Urinary bladder (tissue), 4 donors: ENCODE data around the gene TPSD1. TPM values are rescaled to one million over a fixed set of nuclear protein-coding genes. Genes with fewer than 3 reads are reported as not detected.
"Not testable (repeated sequence)": the region's sequence is repeated elsewhere in the genome, so short reads cannot be mapped to it uniquely, and the experiment has no call there.

Experiments used
- DNase-seq: peaks from one replicate; pipeline ENCODE4 v3.0.0-alpha.2; 2015; ENCODE audit errors: extremely low spot score
- H3K27ac ChIP-seq: one replicate; pipeline ENCODE4 v1.5.1; 2013; ENCODE audit warnings: low read depth, mild to moderate bottlenecking, moderate library complexity
- H3K36me3 ChIP-seq: one replicate; pipeline ENCODE4 v1.6.1; 2013; ENCODE audit warnings: mild to moderate bottlenecking, moderate library complexity; ENCODE audit not compliant: insufficient read depth
- H3K4me1 ChIP-seq: one replicate; pipeline ENCODE4 v1.6.1; 2013; ENCODE audit warnings: mild to moderate bottlenecking, moderate library complexity; ENCODE audit not compliant: insufficient read depth
- H3K4me3 ChIP-seq: one replicate; pipeline ENCODE4 v1.5.1; 2013; ENCODE audit warnings: low read depth, low read length
- whole genome bisulfite sequencing: extraction: QIAGEN DNeasy Blood & Tissue Kit; methylation state at CpG from one replicate; pipeline ENCODE4 v1.1.7; 2013; 5-methylcytosine and 5-hydroxymethylcytosine counted together
- polyA plus RNA-seq: library from polyadenylated mRNA; stranded (reverse); fragments of 200-250 nt; gene quantifications from one replicate; pipeline ENCODE4 v1.2.3, GENCODE V29; 2013
- total RNA-seq: library from RNA; depleted of rRNA; stranded (reverse); fragments of >200 nt; gene quantifications from one replicate; pipeline ENCODE4 v1.2.3, GENCODE V29; 2014
- donor health status: healthy with polysubstance abuse.
- donor health status: healthy.

Gene TPSD1
- total RNA-seq (1.1 TPM), polyA plus RNA-seq (2.1 TPM)

- H3K4me1 ChIP-seq, H3K36me3 ChIP-seq, H3K27ac ChIP-seq, DNase-seq, H3K4me3 ChIP-seq: not testable (repeated sequence)
- 72% methylated on average over 26 of the region's 26 CpGs for WGBS
Observed at GRCh38 chr16:1255276-1256122, at the start of gene TPSD1. Gene TPSD1, plus strand, starts transcription at chr16:1256069. Its CDS starts 212 bp downstream, at chr16:1256281.

DNA sequence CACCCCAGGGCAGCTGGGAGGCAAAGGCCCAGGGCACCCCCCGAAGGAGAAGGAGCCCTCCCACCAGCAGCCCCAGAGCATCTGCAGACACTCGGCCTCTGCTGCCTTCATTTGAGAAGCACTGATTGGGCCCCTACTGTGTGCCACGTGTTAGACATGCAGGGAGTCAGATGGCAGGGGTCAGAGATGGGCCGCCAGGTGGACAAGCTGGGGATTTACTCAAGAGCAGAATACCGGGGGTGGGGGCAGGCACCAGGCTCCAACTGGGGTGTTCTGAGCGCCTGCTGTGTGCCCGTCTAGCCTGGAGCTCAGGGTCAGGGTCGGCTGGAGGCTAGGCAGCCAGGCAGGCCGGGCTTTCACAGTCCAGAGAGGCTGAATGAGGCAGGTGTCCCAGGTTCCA lies 49.5 kb upstream of the TPSD1 start:
- H3K36me3 ChIP-seq = no peaks in the 10 kb centered on the region
- no peak overlapping the region for H3K4me3 ChIP-seq
- DNase-seq = no peak
- H3K27ac ChIP-seq = no peak overlapping the region
- 76% methylated on average over 9 of the region's 9 CpGs for WGBS
- H3K4me1 ChIP-seq = no peaks in the 10 kb centered on the region

- WGBS = 83% methylated on average over 16 of the region's 16 CpGs
- H3K4me3 ChIP-seq = no peak overlapping the region
- no peaks in the 10 kb centered on the region for H3K36me3 ChIP-seq
- no peak overlapping the region for H3K27ac ChIP-seq
- H3K4me1 ChIP-seq = no peaks in the 10 kb centered on the region
- DNase-seq = no peak
Observed at GRCh38 chr16:1206786-1207185, 49.1 kb upstream of the TPSD1 start.

DNA sequence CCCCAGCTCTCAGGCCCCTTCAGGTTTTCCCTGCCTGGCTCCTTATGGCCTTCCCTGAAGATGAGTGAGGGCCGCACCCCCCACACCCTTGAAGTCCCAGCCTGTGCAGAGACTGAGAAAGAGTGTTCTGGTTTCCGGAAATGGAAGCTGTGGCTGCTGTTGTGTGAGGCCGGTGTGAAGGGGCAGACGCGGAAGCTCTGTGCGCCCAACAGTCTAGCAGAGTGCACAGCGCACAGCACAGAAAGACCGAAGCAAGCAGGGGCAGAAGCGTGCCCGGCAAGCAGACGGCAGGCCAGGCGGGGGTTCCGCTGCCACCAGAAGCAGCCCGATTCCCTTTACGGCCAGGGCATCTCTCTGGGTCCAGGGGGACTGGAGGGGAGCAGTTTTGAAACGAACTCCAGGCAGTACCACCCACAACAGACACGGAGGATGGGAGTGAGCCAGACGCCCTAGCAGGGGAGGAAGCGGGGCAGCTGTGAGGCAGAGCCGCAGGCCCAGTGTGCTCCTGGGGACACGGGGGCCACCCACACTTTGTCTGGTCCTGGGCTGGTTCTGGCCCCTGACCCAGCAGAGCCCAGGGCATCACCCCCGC lies 47.5 kb upstream of the TPSD1 start:
- Histone ChIP-seq H3K4me1 (no peaks in the 10 kb centered on the region), H3K27ac (no peak overlapping the region), H3K36me3 (no peaks in the 10 kb centered on the region), H3K4me3 (no peak overlapping the region)
- no peak for DNase-seq
- WGBS = 86% methylated on average over 22 of the region's 22 CpGs

- no peaks in the 10 kb centered on the region for H3K36me3 ChIP-seq
Observed at GRCh38 chr16:1209081-1209480, 46.8 kb upstream of the TPSD1 start.

DNA sequence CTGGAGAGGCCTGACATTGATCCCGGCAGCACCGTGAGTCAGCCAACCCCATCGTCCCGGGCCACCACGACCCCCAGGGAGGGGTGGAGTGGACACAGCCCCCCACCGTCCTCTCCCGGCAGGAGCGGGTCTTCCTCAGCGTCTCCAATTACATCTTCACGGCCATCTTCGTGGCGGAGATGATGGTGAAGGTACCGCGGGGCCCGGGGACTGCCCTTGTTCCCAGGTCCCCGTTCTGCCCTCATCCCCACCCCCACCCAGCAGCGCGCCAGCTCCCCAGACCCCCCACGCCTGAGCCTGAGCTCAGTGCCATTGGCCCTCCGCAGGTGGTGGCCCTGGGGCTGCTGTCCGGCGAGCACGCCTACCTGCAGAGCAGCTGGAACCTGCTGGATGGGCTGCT lies 45.4 kb upstream of the TPSD1 start:
- 88% methylated on average over 23 of the region's 23 CpGs for WGBS
- H3K36me3 ChIP-seq = no peaks in the 10 kb centered on the region
- H3K4me3 ChIP-seq = no peak overlapping the region
- H3K27ac ChIP-seq = no peak overlapping the region
- DNase-seq = no peak
- H3K4me1 ChIP-seq = no peaks in the 10 kb centered on the region

More at GRCh38 chr16:1209081-1209480, 46.8 kb upstream of the TPSD1 start:
- no peaks in the 10 kb centered on the region for H3K4me1 ChIP-seq
- H3K27ac ChIP-seq = no peak overlapping the region
- no peak for DNase-seq
- H3K4me3 ChIP-seq = no peak overlapping the region
- WGBS = 95% methylated on average over 43 of the region's 43 CpGs

DNA sequence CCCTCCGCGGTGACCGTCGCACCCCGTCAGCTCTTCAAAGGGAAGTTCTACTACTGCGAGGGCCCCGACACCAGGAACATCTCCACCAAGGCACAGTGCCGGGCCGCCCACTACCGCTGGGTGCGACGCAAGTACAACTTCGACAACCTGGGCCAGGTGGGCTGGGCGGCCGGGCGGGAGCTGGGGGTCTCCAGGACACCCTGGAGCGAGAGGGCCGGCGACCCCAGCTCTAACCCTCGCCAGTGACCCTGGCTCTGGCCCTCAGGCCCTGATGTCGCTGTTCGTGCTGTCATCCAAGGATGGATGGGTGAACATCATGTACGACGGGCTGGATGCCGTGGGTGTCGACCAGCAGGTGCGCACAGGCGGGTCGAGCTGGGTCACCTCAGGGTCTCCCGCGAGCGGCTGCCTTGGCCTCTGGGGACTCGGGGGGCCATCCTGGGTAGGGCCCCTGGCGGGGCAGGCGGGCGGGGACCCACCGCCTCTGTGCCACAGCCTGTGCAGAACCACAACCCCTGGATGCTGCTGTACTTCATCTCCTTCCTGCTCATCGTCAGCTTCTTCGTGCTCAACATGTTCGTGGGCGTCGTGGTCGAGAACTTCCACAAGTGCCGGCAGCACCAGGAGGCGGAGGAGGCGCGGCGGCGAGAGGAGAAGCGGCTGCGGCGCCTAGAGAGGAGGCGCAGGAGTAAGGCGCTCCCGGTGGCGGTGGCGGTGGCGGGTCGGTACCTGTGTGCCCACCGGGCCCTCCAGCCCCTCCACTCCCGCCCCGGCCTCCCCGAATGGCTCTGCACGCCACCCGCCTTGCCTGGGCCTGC lies 44.2 kb upstream of the TPSD1 start:
- H3K27ac ChIP-seq = no peak overlapping the region
- no peaks in the 10 kb centered on the region for H3K36me3 ChIP-seq
- H3K4me3 ChIP-seq = no peak overlapping the region
- 94% methylated on average over 65 of the region's 65 CpGs for WGBS
- no peaks in the 10 kb centered on the region for H3K4me1 ChIP-seq
- no peak for DNase-seq

DNA sequence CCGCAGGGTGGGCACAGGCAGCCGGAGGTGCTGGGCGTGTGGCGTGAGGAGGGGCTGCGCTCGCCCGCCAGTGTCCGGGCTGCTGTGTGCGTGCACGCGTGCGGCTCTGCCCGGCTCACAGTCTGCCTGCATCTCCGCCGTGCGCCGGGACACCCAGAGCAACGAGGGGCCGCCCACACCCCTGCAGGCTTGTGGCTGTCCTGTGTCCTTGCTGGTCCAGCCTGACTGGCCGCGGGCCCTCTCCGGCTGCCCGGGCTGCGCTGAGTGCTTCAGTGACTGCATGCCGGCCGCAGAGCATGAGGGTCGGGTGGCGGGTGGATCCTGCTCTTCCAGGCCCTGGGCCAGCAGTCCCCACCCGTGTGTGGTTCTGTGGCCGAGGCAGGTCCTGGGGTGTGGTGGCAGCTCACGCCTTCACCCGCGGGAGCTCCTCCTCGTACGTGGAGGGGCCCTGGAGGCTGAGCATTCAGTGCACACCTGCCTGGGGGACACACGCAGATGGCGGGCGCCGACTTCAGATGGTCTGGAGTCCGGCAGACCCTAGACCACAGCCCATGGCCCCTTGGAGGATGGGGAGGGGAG lies 43.2 kb upstream of the TPSD1 start:
- Histone ChIP-seq H3K4me3 (no peak overlapping the region), H3K27ac (no peak overlapping the region), H3K4me1 (no peaks in the 10 kb centered on the region), H3K36me3 (no peaks in the 10 kb centered on the region)
- DNase-seq = no peak
- WGBS = 89% methylated on average over 40 of the region's 40 CpGs

- no peaks in the 10 kb centered on the region for H3K36me3 ChIP-seq
- H3K4me3 ChIP-seq = no peak overlapping the region
- no peak overlapping the region for H3K27ac ChIP-seq
- DNase-seq = no peak
- WGBS = 76% methylated on average over 8 of the region's 8 CpGs
- no peaks in the 10 kb centered on the region for H3K4me1 ChIP-seq
Observed at GRCh38 chr16:1213231-1213630, 42.6 kb upstream of the TPSD1 start.

DNA sequence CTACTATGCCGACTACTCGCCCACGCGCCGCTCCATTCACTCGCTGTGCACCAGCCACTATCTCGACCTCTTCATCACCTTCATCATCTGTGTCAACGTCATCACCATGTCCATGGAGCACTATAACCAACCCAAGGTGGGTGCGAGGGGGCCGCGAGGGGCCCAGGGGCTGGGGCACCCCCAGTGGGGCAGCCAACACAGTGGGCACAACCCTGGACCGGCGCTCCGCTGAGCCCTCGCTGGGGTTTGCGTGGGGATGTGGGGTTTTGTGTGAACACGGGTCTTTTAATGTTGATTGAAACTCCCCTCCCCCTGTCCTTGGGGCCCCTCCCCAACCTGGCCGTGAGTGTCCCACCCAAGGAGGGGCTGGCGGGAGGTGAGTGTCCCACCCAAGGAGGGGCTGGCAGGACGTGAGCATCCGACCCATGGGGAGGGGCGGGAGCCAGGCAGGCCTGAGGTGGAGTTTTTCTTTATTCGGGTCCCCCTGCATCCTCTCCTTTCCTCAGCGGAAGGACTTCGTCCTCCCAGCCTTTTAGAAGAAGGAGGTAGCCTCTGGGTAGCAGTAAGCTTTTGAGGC lies 42.0 kb upstream of the TPSD1 start:
- DNase-seq = no peak
- no peak overlapping the region for H3K4me3 ChIP-seq
- no peaks in the 10 kb centered on the region for H3K4me1 ChIP-seq
- no peak overlapping the region for H3K27ac ChIP-seq
- WGBS = 85% methylated on average over 25 of the region's 25 CpGs
- no peaks in the 10 kb centered on the region for H3K36me3 ChIP-seq

- Histone ChIP-seq H3K4me1 (no peaks in the 10 kb centered on the region), H3K27ac (no peak overlapping the region), H3K4me3 (no peak overlapping the region), H3K36me3 (no peaks in the 10 kb centered on the region)
- WGBS = 87% methylated on average over 16 of the region's 16 CpGs
- DNase-seq = no peak
Observed at GRCh38 chr16:1214719-1215118, 41.1 kb upstream of the TPSD1 start.

- 80% methylated on average over 32 of the region's 32 CpGs for WGBS
- H3K4me1 ChIP-seq = no peaks in the 10 kb centered on the region
- H3K4me3 ChIP-seq = no peak overlapping the region
- no peak for DNase-seq
- H3K27ac ChIP-seq = no peak overlapping the region
- H3K36me3 ChIP-seq = no peaks in the 10 kb centered on the region
Observed at GRCh38 chr16:1215574-1216295, 40.1 kb upstream of the TPSD1 start.

DNA sequence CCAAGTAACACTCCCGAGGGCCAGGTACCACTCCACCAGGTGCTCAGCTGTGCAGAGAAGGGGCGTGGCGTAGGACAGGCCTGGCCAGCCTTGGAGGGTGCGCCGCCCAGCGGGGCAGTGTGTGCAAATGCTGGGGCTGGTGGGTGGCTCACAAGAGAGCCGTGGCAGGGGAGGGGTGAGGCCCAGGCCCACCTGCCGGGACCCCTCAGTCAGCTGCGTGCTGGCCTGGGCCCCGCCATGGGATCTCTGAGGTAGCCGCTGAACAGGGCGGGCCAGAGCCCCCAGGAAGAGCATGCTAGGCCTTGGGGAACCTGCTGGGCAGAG lies 39.6 kb upstream of the TPSD1 start:
- DNase-seq = no peak
- no peaks in the 10 kb centered on the region for H3K4me1 ChIP-seq
- no peak overlapping the region for H3K27ac ChIP-seq
- WGBS = 92% methylated on average over 12 of the region's 12 CpGs
- H3K4me3 ChIP-seq = no peak overlapping the region
- H3K36me3 ChIP-seq = no peaks in the 10 kb centered on the region
